Measurements from ENCODE around the gene RPSA. TPM values are rescaled to one million over a fixed set of nuclear protein-coding genes. Genes with fewer than 3 reads are reported as not detected.
"Not testable (repeated sequence)": the region's sequence is repeated elsewhere in the genome, so short reads cannot be mapped to it uniquely, and the experiment has no call there.

Gene RPSA
- total RNA-seq, 1 donor from 2014 or later = 629 TPM

- DNase-seq (ENCODE audit: low spot score) = peak; percentile 56
These were observed 48.2 kb downstream of the RPSA start for GRCh38 chr3:39454591-39455217.

GRCh38 chr3:39456159-39456558, 49.6 kb downstream of the RPSA start:
- no peak for DNase-seq (ENCODE audit: low spot score)

- no peak for DNase-seq (ENCODE audit: low spot score)
These were observed 50.8 kb downstream of the RPSA start for GRCh38 chr3:39457361-39457760.

DNA sequence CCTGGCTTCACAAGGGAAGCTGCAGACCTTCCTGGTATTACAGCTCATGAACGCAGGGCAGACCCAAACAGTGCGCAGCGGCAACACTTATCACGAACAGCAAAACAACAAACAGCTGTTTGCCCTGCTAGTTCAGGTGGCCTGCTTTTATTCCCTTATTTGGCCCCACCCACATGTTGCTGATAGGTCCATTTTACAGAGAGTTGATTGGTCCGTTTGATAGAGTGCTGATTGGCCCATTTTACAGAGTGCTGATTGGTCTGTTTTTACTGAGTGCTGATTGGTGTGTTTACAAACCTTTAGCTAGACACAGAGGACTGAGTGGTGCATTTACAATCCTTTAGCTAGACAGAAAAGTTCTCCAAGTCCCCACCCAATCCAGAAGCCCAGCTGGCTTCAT, 52.1 kb downstream of the RPSA start:
- not testable (repeated sequence) for DNase-seq (ENCODE audit: low spot score)

DNA sequence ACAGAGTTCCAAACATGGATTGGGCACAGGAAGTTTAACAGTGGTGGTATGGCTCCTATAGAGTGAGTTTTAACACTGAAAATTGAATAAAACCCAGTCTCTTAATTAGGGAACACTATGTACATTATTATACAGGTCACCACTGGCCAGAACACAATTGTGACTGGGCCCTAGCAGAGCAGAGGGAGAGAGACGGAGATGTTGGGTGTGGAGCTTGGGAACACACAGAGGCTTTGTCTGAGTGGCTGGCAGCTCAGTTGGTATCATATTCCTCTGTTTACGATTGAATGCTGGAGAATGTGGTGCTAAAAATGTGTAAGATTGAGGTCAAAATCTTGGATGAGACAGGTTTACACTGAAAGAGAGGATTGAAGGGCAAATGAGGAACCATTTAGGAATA, 54.2 kb downstream of the RPSA start:
- no peak for DNase-seq (ENCODE audit: low spot score)

Other genes with a start within 250 kb of the RPSA start
- 0.72 TPM for gene XIRP1, start 214.1 kb upstream of the RPSA start, total RNA-seq (ENCODE audit: insufficient read depth, low replicate concordance)
- gene CX3CR1, start 126.7 kb upstream of the RPSA start, total RNA-seq (ENCODE audit: insufficient read depth, low replicate concordance) = 6.5 TPM
- gene CCR8, start 77.0 kb upstream of the RPSA start, total RNA-seq (ENCODE audit: insufficient read depth, low replicate concordance) = 18.3 TPM
- 13.5 TPM for gene SLC25A38, start 23.4 kb upstream of the RPSA start, total RNA-seq (ENCODE audit: insufficient read depth, low replicate concordance)
- gene MOBP, start 61.0 kb downstream of the RPSA start, total RNA-seq (ENCODE audit: insufficient read depth, low replicate concordance) = 1.9 TPM